OCI-LY3 (cell line): ENCODE measurements around the gene ZBED5.

ENCODE experiments used
- EZH2phosphoT487 ChIP-seq: fragments of 200-600 bp; shearing (Covaris generic); IDR thresholded peaks from 2 replicates; pipeline ENCODE4 v1.6.1; 2018; ENCODE audit warnings: antibody characterized with exemption, mixed run types, low read depth
- TF ChIP-seq, protein P1 (sequence below): fragments of 200-600, 300-600 bp; sonication (generic); IDR thresholded peaks from 2 replicates; pipeline ENCODE4 v1.5.1; 2014; ENCODE audit warnings: antibody characterized with exemption, low read length, low read depth

DNA sequence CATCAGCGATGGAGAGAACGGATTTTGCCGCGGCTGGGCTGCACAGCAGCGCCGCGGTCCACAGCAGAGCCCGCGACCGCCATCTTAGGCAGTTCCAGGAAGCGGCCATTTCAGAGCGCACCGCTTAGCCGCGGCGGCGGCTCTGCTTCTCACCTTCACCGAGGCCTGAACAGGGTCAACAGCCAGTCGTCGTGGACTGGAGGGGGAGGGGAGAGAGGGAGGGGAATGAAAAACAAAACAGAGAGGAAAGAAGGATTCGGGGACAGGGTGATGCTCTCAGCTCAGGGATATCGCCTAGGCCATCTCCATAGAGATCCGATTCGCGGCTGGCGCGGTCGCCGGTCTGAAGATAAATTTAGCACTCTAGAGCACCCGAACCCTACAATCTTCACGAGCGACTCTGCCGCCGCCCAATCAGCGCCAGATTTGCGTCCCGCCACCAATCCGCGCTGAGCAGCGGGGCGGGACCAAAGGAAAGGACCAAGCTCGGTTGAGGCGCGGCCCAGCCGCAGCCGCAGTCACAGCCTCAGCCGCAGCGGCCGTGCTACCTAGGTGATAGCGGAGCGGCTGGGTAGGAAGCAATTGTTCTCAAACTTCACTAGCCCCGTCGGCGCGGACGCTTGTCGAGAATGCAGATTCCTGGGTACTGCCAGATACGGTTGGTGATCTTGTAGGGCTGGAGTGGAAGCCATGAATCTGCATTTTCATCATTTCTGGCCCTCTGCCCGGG, at the start of gene ZBED5:
- TF ChIP-seq EZH2phosphoT487: no peak
- TF ChIP-seq, protein P1, sequence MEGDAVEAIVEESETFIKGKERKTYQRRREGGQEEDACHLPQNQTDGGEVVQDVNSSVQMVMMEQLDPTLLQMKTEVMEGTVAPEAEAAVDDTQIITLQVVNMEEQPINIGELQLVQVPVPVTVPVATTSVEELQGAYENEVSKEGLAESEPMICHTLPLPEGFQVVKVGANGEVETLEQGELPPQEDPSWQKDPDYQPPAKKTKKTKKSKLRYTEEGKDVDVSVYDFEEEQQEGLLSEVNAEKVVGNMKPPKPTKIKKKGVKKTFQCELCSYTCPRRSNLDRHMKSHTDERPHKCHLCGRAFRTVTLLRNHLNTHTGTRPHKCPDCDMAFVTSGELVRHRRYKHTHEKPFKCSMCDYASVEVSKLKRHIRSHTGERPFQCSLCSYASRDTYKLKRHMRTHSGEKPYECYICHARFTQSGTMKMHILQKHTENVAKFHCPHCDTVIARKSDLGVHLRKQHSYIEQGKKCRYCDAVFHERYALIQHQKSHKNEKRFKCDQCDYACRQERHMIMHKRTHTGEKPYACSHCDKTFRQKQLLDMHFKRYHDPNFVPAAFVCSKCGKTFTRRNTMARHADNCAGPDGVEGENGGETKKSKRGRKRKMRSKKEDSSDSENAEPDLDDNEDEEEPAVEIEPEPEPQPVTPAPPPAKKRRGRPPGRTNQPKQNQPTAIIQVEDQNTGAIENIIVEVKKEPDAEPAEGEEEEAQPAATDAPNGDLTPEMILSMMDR: no peak
